GM04504 (cell line): ENCODE data around the gene DAP.
A peak's percentile ranks its signal among the peaks of the same experiment; 100 is the strongest.
"Not testable (repeated sequence)": the region's sequence is repeated elsewhere in the genome, so short reads cannot be mapped to it uniquely, and the experiment has no call there.

ENCODE experiments used
- DNase-seq: peaks from one replicate; pipeline ENCODE4 v3.0.0-alpha.2; 2012; ENCODE audit warnings: low read depth

Gene DAP

DNA sequence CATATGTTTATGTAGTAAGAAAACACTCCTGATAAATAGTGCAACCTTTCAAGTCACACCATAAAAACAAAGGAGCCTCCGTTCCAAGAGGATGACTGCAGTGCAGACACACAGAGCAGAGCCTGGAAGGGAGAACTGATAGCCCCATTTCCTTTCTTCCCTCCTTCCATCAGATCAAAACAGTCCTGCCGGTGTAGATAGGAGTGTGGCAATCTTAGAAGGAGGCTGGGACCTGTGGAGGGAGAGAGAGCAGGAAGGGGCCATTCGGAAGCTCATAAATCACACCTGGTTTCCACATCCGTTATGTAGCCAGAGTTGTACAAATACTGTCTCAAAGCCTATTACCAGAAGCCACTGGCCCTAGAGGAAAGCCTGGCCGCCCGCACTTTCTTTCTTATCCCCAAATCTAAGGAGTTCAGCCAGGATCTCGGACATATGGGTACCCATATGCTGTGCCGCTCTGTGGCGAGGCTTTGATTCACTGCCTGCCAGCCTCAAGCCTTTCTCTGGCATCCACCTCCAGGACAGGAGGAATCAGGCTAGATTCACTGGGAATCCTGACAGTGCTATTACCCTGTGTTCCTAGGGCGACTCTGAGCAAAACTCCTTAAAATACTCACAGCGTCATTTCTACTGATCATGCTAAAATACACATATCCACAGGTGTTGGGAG is 26.9 kb downstream of the DAP start:
- no peak for DNase-seq

DNA sequence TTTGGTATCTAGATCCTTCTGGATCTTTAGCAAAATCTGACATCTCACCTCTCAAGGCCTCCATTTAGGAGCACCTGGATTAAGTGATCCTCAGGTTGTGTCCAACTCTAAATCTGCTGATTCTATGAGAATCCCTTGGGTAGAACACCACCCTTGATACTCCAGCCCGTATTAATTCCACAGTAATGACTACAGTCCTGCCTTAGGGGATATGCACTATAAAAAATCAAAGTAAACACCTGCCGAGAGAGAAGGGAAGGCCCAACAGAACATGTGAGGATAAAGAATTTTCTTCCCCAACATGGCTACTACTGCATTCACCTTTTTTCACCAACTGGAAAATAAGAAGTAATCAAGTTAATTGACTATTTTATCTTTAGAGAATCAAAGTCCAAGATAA is 27.6 kb downstream of the DAP start:
- no peak for DNase-seq

DNA sequence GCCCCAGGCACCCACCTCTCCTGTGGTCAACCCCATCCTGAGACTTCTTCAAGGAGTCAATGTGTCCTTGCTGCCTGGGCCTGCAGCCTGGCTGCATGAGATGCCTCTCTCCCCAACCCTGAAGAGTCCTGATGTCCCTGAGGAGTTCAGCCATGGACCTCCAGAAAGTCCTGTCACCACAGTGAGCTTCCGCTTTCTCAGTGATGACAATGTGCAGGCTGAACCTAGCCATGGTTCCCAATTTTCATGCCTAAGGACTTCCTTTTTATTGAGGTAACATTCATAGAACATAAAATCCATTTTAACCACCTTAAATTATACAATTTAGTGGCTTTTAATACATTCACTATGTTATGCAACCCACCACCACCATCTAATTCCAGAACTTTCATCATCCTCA is 29.1 kb downstream of the DAP start:
- no peak for DNase-seq

DNA sequence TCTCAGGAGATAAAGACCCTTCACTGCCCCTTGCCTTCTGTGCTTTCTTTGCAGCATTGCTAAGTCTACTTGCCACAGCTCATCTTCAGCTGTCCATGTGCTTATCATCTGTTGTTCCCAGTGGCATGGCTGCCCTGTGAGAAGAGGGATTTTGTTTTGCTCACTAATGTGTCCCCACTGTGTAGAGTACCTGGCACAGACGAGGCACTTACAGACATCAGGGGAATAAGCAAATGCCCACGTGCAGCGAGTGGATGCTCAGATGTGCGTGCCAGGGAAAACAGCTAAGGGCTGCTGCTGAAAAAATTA is 31.0 kb downstream of the DAP start:
- no peak for DNase-seq

- DNase-seq = no peak
Measured at GRCh38 chr5:10729320-10730042, 31.6 kb downstream of the DAP start.

DNA sequence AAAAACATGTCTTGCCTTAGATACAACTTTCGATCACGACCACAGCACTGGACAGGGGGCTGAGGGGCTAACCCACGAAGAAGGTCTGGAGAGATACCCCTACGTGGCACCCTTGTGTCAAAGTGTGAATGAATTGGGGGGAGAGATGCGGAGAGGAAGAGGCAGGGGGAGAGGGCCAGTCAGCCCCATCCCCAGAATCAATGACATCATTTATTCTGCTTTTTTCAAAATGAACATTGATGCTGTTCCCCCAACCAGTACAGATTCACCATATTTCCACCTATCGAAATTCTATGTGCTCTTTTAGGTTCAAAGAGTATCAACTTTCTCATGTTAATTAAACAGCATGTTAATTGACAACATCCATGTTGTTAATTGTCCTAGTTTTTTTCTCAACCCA is 32.4 kb downstream of the DAP start:
- DNase-seq = no peak

DNA sequence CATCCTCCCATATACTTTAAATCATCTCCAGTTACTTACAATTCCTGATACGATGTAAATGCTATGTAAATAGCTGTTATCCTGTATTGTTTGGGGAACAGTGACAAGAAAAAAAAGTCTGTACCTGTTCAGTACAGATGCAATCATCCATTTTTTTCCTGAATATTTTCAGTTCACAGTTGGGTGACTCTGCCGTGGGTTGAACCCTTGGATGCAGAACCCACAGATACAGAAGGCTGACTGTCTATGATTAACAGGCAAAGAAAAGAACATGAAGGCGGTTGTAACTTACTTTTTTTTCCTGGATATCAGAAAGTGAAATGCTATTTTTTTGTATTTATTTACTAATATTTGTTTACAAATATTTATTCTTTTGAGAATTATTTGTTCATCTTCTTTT is 33.2 kb downstream of the DAP start:
- DNase-seq = no peak

DNA sequence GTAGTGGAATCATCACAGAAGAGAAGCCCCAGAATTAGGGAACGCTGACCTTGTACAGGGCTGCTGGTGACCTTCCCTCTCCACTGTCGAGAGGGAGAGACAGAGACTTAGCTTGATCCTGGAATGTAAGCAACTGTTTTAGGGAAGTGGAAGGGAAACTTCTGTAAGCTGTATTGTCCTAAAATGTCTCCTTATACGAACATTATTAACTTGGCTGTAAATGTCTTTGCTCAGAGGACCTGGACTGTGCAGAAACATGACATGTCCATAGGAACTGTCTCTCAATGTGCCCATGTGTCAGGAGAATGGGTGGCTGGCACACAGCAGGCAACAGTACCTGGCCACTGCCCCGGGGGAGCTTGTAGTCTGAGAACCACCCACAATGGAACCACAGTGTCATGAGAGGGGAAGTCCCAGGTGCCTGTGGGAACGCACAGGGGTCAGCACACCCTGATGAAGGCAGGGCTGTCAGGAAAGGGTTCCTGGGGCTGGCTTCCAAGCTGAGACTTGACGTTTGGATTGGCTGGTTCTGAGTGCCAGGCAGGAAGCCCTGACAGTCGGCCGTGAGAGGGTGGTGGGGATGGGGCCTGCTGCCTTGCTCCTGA is 34.0 kb downstream of the DAP start:
- DNase-seq = no peak

- DNase-seq = no peak
Measured at GRCh38 chr5:10726179-10726912, 34.7 kb downstream of the DAP start.

DNA sequence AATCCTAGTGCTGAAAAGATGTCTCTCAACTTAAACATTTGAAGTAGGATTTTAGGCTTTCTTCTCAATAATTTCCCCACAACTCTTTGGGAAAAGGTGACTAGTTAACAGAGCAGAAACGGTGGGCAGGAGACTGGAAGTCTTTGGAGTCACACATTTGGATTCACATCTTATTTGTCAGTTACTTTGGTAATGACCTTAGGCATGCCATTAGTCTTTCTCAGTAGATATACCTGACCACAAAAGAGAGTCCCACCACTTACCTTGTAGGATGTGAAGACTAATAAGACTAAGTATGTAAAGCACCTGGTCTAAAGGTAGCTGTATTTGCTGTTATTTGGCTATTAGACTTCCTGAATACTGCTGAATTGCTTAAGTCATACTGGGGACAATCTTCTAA is 35.4 kb downstream of the DAP start:
- DNase-seq = no peak

GRCh38 chr5:10724781-10725507 is 36.1 kb downstream of the DAP start:
- DNase-seq = no peak

GRCh38 chr5:10723514-10723913 is 37.5 kb downstream of the DAP start:
- no peak for DNase-seq

DNA sequence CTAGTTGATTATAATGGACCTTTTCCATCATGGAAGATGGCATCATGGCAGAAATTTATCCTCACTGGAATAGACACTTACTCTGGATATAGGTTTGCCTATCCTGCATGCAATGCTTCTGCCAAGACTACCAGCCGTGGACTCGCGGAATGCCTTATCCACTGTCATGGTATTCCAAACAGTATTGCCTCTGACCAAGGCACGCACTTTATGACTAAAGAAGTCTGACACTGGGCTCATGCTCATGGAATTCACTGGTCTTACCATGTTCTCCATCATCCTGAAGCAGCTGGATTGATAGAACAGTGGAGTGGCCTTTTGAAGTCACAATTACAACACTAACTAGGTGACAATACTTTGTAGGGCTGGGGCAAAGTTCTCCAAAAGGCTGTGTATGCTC is 40.3 kb downstream of the DAP start:
- not testable (repeated sequence) for DNase-seq

- DNase-seq = peak; percentile 65
Measured at GRCh38 chr5:10719965-10720364, 41.1 kb downstream of the DAP start.

- DNase-seq = not testable (repeated sequence)
Measured at GRCh38 chr5:10718617-10719016, 42.4 kb downstream of the DAP start.

DNA sequence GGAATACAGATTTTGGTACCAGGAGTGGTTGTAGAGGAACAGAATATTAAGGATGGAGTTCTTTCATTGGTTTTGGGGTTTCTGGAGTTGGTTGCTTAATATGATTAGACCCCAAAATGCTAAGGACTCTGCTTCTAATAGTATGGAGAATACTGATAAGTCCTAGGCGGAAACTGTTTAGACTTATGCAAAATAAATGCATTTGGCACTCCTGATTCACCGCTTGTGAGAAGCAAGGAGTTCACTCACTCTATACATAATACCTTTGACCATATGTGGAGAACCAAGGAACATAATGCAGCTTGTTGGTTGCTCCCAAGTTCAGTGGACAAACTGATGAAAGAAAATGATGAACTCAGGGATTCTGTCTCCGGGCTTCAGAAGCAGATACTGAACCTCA is 44.2 kb downstream of the DAP start:
- DNase-seq = not testable (repeated sequence)

DNA sequence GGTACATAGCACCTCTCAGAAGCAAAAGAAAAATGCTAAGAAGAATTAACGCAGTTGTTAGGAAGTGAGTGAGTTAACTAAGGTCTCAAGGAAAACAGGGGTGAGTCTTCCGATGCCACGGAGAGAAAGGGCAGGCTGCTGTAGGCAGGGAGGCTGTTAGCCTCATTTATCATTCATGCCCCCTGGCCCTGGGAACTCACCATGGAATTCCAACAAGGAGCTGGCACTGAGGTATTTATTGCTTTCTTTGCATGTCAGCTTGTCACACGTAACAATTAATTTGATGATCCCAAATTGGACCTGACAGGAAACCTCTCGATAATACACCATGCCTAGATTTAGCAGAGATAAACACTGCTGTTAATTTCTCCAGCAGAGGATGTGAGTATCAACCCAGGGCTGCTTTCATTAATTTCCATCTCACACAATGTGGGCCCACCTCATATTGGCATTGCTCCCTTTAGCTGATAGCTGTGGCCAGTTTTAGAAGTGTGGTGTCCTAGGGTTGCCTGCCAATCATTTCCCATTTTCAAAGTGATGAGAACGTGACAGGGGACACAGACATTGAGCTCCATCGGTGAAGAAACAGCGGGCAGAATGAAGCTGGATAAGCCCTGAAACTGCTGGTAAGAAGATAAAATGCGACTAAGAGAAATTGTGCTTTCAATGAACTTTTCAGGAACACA is 45.3 kb downstream of the DAP start:
- no peak for DNase-seq

DNA sequence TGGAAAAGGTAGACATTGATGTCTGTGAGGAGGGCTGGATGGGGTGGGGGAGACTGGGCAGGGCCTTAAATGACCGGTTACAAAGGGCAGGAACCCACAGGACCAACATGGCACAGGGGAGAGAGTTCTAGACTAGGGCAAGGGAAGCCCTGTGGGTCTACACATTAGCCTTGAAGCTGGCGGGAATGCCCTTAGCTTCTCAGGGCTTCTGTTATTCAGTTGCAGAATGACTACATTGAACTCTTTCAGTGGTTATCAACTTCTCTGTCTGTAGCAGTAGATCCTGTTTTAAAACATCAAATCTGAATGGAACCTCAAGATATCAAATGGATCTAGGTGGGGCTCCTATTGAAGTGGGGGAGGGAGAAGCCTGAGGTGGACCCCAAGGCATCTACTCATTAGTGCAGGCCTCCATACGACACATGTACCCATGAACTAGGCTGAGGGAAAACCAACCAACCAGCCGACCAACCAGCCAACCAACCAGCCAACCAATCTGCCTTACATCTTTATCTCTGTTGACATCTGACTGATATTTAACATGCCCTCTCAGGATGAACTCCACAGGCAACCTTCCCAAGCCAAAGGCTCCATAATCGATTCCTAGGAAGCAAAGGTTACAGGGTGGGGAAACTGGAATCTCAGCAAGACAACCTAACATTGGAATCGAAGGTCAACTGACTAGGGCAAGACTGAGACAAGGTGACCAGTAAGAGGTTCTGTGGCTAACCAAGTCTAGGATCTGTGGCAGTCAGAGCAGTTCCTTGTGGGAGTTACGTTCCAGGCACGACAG is 48.3 kb downstream of the DAP start:
- DNase-seq = no peak

DNA sequence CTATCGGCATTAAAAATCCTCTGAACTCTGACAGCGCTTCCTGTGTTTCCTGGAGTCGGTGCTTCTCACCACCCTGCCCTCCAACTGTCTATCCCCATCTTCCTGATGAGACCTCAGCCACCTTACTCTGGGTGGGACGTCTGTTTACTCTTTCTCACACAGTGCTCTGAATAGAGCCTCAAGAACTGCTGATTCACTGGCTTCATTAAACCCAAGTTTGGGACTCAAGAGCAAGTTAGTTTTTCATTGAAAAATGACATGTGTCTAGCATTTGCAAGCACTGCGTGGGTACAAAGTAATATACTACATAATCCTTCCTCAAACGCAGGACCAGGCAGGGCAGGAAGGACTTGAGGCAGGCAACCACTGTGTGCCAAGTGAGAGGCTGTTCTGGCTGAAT is 49.5 kb downstream of the DAP start:
- no peak for DNase-seq

DNA sequence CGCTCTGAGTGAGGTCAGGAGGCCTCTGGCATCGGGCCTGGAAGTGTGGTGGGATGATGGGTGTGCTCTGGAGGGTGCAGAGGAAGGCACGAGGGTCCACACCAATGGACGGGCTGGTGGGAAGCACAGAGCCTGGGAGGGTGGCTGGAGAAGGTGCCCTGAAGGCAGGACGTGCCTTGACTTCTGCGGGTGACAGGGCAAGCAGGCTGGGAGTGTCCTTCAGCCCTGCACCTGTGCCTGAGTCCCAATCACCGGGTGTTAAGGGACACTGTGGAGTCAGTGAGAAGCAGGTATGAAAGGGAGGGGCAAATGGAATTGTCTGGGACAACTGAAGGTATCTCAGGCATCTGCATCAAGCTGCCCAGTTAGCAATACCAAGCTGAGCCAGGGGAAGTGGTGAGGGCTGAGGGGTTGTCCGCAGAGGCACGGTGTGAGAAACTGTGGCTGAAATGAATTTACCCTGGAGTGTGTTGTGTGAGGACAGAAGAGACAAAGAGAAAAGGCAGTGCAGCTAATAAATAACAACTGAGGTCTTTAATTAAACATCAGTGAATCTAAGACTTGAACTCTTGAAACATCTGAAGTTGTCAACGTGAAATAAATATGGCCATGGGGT is 50.4 kb downstream of the DAP start:
- no peak for DNase-seq
